Muscle of leg (tissue), 11 donors: Measurements from ENCODE around the gene MBIP. TPM values are rescaled to one million over a fixed set of nuclear protein-coding genes. Genes with fewer than 3 reads are reported as not detected.
"Not testable (repeated sequence)": the region's sequence is repeated elsewhere in the genome, so short reads cannot be mapped to it uniquely, and the experiment has no call there.

ENCODE experiments used
- DNase-seq: peaks from one replicate; pipeline ENCODE4 v3.0.0; 2013
- H3K27ac ChIP-seq: one replicate; pipeline ENCODE4 v1.5.1; 2013; ENCODE audit warnings: mild to moderate bottlenecking, low read length, control low read depth
- H3K27me3 ChIP-seq: one replicate; pipeline ENCODE4 v1.6.1; 2013; ENCODE audit warnings: low read length; ENCODE audit not compliant: control insufficient read depth, insufficient read depth
- H3K36me3 ChIP-seq: one replicate; pipeline ENCODE4 v1.6.1; 2013; ENCODE audit warnings: low read length; ENCODE audit not compliant: control insufficient read depth, insufficient read depth
- H3K4me1 ChIP-seq: one replicate; pipeline ENCODE4 v1.6.1; 2013; ENCODE audit warnings: low read length; ENCODE audit not compliant: control insufficient read depth, insufficient read depth
- H3K4me3 ChIP-seq: one replicate; pipeline ENCODE4 v1.5.1; 2013; ENCODE audit warnings: low read length, control low read depth
- H3K9me3 ChIP-seq: replicated peaks from 2 replicates; pipeline ENCODE4 v1.6.1; 2013; ENCODE audit warnings: low read depth, low read length; ENCODE audit not compliant: control insufficient read depth
- WGBS: methylation state at CpG from one replicate; pipeline ENCODE4 v1.1.5; 2013; ENCODE audit warnings: missing lambda C conversion rate; ENCODE audit not compliant: insufficient coverage; 5-methylcytosine and 5-hydroxymethylcytosine counted together
- polyA plus RNA-seq, 8 donors: library from polyadenylated mRNA; unstranded; fragments of 120-200 nt; gene quantifications; one replicate each; pipeline versions ENCODE4 v1.2.1 to v1.2.3, GENCODE V29; 2013; ENCODE audit warnings: inconsistent platforms in 1 of 8, low replicate concordance in 1 of 8; ENCODE audit not compliant: insufficient read length in 8 of 8, insufficient read depth in 1 of 8
- total RNA-seq: library from RNA; stranded (reverse); fragments of 120-200 nt; gene quantifications from one replicate; pipeline ENCODE4 v1.2.4, GENCODE V29; 2013

MBIP gene
- total and polyA plus RNA-seq, 9 donors, result 15.2 to 29.2 (median 25.8) TPM

DNA sequence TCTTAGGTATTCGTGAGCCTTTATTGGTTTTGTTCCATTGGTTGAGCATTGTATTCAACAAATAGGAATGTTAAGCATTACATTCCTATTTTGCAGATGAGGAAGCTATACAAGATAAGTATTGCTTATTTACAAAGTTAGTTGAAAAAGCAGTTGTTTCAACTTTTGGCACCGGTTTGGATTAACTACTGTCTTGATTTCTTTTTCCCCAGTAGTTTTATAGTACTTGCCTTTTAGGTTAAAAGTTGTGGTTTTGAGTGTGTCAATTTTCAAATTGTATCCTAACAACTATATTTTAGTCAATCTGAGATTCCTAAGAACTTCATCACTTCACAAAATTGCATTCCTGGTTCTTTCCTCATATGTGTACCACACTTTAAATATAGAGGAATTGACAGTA, 23.8 kb upstream of the MBIP start:
- DNase-seq, result no peak
- no peaks in the 10 kb centered on the region for H3K36me3 ChIP-seq
- no CpG with 5 or more reads among the region's 2 CpGs for WGBS
- no peaks in the 10 kb centered on the region for H3K4me1 ChIP-seq
- H3K9me3 ChIP-seq, result no peaks in the 10 kb centered on the region
- no peaks in the 10 kb centered on the region for H3K27me3 ChIP-seq
- no peak overlapping the region for H3K27ac ChIP-seq
- H3K4me3 ChIP-seq, result no peak overlapping the region

DNA sequence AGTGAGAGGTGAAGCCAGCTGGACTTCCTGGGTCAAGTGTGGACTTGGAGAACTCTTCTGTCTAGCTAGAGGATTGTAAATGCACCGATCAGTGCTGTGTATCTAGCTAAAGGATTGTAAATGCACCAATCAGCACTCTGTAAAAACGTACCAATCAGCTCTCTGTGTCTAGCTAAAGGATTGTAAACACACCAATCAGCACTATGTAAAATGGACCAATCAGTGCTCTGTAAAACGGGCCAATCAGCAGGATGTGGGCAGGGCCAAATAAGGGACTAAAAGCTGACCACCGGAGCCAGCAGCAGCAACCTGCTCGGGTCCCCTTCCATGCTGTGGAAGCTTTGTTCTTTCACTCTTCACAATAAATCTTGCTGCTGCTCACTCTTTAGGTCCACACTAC, 21.4 kb upstream of the MBIP start:
- not testable (repeated sequence) for H3K36me3 ChIP-seq, H3K4me1 ChIP-seq, H3K4me3 ChIP-seq, H3K27ac ChIP-seq, H3K27me3 ChIP-seq, H3K9me3 ChIP-seq, DNase-seq
- WGBS, result 90% methylated on average over 2 of the region's 5 CpGs

- Histone ChIP-seq H3K9me3 (no peaks in the 10 kb centered on the region), H3K27ac (no peak overlapping the region), H3K36me3 (no peaks in the 10 kb centered on the region), H3K4me3 (no peak overlapping the region), H3K4me1 (no peaks in the 10 kb centered on the region), H3K27me3 (no peaks in the 10 kb centered on the region)
- no peak for DNase-seq
These were observed 19.9 kb upstream of the MBIP start for GRCh38 chr14:36340276-36340890.

- no CpG with 5 or more reads among the region's 1 CpG for WGBS
- no peak overlapping the region for H3K4me3 ChIP-seq
- no peaks in the 10 kb centered on the region for H3K27me3 ChIP-seq
- H3K4me1 ChIP-seq, result no peaks in the 10 kb centered on the region
- H3K27ac ChIP-seq, result no peak overlapping the region
- no peaks in the 10 kb centered on the region for H3K9me3 ChIP-seq
- H3K36me3 ChIP-seq, result no peaks in the 10 kb centered on the region
- DNase-seq, result peak; percentile 31
These were observed 19.4 kb upstream of the MBIP start for GRCh38 chr14:36339816-36340215.

- no peak overlapping the region for H3K4me3 ChIP-seq
- no peak for DNase-seq
- no peaks in the 10 kb centered on the region for H3K27me3 ChIP-seq
- H3K36me3 ChIP-seq, result no peaks in the 10 kb centered on the region
- H3K9me3 ChIP-seq, result no peaks in the 10 kb centered on the region
- H3K27ac ChIP-seq, result no peak overlapping the region
- WGBS, result 77% methylated on average over 3 of the region's 4 CpGs
- H3K4me1 ChIP-seq, result no peaks in the 10 kb centered on the region
These were observed 12.7 kb upstream of the MBIP start for GRCh38 chr14:36333119-36333518.

GRCh38 chr14:36327573-36327972, 7.1 kb upstream of the MBIP start:
- H3K27ac ChIP-seq, H3K36me3 ChIP-seq, H3K4me3 ChIP-seq, DNase-seq, H3K4me1 ChIP-seq, H3K9me3 ChIP-seq, H3K27me3 ChIP-seq: not testable (repeated sequence)
- WGBS, result no CpG with 5 or more reads among the region's 4 CpGs

- Histone ChIP-seq H3K9me3 (no peaks in the 10 kb centered on the region), H3K27me3 (peaks cover 2% of the 10 kb centered on the region), H3K4me3 (no peak overlapping the region), H3K36me3 (no peaks in the 10 kb centered on the region), H3K4me1 (no peaks in the 10 kb centered on the region), H3K27ac (no peak overlapping the region)
- DNase-seq, result no peak
- WGBS, result no CpG with 5 or more reads among the region's 3 CpGs
These were observed 5.4 kb upstream of the MBIP start for GRCh38 chr14:36325853-36326252.

GRCh38 chr14:36324897-36325296, 4.5 kb upstream of the MBIP start:
- no peak overlapping the region for H3K27ac ChIP-seq
- H3K36me3 ChIP-seq, result no peaks in the 10 kb centered on the region
- peaks cover 4% of the 10 kb centered on the region for H3K27me3 ChIP-seq
- WGBS, result no CpG with 5 or more reads among the region's 3 CpGs
- H3K4me1 ChIP-seq, result no peaks in the 10 kb centered on the region
- no peaks in the 10 kb centered on the region for H3K9me3 ChIP-seq
- H3K4me3 ChIP-seq, result no peak overlapping the region
- no peak for DNase-seq

DNA sequence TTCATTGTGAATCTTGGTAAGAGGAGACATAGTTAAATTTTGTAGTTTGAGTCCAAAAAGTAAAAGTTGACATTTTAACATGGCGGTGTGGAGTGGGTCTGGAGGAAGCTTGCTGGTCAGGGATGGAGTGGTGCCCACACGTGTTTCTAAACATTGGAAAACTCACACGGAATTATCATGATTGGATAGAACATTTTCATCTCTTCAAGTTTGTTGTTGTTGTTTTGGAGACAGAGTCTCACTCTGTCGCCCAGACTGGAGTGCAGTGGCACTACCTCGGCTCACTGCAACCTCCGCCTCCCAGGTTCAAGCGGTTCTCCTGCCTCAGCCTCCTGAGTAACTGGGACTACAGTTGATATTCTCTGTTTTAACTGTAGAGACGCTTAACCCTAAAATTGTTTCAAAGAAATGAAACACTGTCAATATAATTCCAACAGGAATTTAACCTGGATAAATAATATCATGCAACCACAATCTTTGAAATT, 502 bp upstream of the MBIP start:
- no peaks in the 10 kb centered on the region for H3K36me3 ChIP-seq
- H3K9me3 ChIP-seq, result no peaks in the 10 kb centered on the region
- no peaks in the 10 kb centered on the region for H3K4me1 ChIP-seq
- H3K27ac ChIP-seq, result peak overlapping the region; percentile 59
- H3K4me3 ChIP-seq, result peak overlapping the region; percentile 93
- DNase-seq, result no peak
- 73% methylated on average over 1 of the region's 8 CpGs for WGBS
- H3K27me3 ChIP-seq, result peaks cover 4% of the 10 kb centered on the region

DNA sequence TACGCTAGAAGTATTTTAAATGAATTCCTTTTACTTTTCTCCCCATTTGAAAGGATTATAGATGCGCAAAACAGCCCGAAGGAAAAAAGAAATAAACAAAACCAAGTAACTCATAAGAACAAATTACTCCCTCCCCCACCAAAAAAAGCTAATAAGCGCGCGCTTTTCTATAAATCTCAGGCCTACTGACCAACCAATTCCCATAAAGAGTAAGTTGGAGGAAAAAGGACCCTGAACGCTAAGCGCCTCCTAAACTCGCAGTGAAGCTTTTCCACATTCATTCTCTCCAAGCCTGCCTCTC, 588 bp downstream of the MBIP start:
- Histone ChIP-seq H3K4me1 (no peaks in the 10 kb centered on the region), H3K4me3 (peak overlapping the region; percentile 93), H3K27me3 (peaks cover 4% of the 10 kb centered on the region), H3K36me3 (no peaks in the 10 kb centered on the region), H3K9me3 (no peaks in the 10 kb centered on the region), H3K27ac (peak overlapping the region; percentile 96)
- no peak for DNase-seq
- WGBS, result 0% methylated on average over 1 of the region's 9 CpGs

DNA sequence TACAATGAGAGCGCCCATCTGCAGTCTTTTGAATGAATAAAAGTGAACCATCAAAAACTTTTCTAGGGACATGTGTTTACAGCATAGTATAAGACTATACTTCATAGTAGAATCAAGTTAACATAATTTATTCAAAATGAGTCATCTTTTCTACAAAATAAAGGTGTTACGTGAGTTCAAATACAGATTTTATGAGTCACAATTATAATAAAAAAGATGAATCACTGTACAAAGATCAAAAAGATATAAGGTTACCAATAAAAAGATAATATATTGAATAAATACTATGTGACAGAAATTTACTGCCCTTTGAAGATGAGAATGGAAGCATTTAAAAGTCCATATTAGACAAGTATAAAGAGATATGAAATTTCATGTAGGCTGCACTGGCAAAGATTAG, 2.8 kb downstream of the MBIP start:
- Histone ChIP-seq H3K9me3 (no peaks in the 10 kb centered on the region), H3K27me3 (peaks cover 4% of the 10 kb centered on the region), H3K4me3 (no peak overlapping the region), H3K36me3 (peaks cover 2% of the 10 kb centered on the region), H3K27ac (no peak overlapping the region), H3K4me1 (no peaks in the 10 kb centered on the region)
- no CpG with 5 or more reads among the region's 2 CpGs for WGBS
- no peak for DNase-seq
